DMS153 treated with DMSO at 0.1 percent for 48 hours (cell line): ENCODE measurements around the gene HPGD.
A peak's percentile ranks its signal among the peaks of the same experiment; 100 is the strongest.

Source experiments
- DNase-seq: peaks from one replicate; lab custom pipeline; 2025; ENCODE audit not compliant: unreplicated experiment; lab: John Stamatoyannopoulos, UW

HPGD gene

GRCh38 chr4:174522183-174523024 lies at the start of gene HPGD:
Gene HPGD (minus strand): TSS chr4:174522488. CDS start chr4:174522451, 37 bp downstream.
- DNase-seq: peak; percentile 30

GRCh38 chr4:174564529-174564928 lies 42.2 kb upstream of the HPGD start:
- DNase-seq: no peak

- DNase-seq: no peak
These were observed 41.1 kb upstream of the HPGD start for GRCh38 chr4:174563399-174563798.

GRCh38 chr4:174561560-174561959 lies 39.3 kb upstream of the HPGD start:
- peak; percentile 27 for DNase-seq

GRCh38 chr4:174559894-174560293 lies 37.6 kb upstream of the HPGD start:
- no peak for DNase-seq

- no peak for DNase-seq
These were observed 33.7 kb upstream of the HPGD start for GRCh38 chr4:174555789-174556630.

GRCh38 chr4:174554231-174554728 lies 32.0 kb upstream of the HPGD start:
- no peak for DNase-seq

GRCh38 chr4:174553828-174554227 lies 31.5 kb upstream of the HPGD start:
- DNase-seq: no peak

- DNase-seq: no peak
These were observed 30.7 kb upstream of the HPGD start for GRCh38 chr4:174553031-174553430.

- DNase-seq: no peak
These were observed 28.3 kb upstream of the HPGD start for GRCh38 chr4:174550541-174550940.

- no peak for DNase-seq
These were observed 27.4 kb upstream of the HPGD start for GRCh38 chr4:174549721-174550120.

- DNase-seq: no peak
These were observed 23.0 kb upstream of the HPGD start for GRCh38 chr4:174545268-174545667.

GRCh38 chr4:174544496-174544895 lies 22.2 kb upstream of the HPGD start:
- no peak for DNase-seq

- DNase-seq: no peak
These were observed 17.9 kb upstream of the HPGD start for GRCh38 chr4:174540175-174540574.

- no peak for DNase-seq
These were observed 17.3 kb upstream of the HPGD start for GRCh38 chr4:174539571-174539970.

- no peak for DNase-seq
These were observed 16.6 kb upstream of the HPGD start for GRCh38 chr4:174538876-174539250.

GRCh38 chr4:174538123-174538875 lies 16.0 kb upstream of the HPGD start:
- no peak for DNase-seq

GRCh38 chr4:174537634-174538033 lies 15.3 kb upstream of the HPGD start:
- no peak for DNase-seq

GRCh38 chr4:174534461-174534860 lies 12.2 kb upstream of the HPGD start:
- DNase-seq: no peak

GRCh38 chr4:174532445-174532844 lies 10.2 kb upstream of the HPGD start:
- DNase-seq: no peak

GRCh38 chr4:174531486-174531885 lies 9.2 kb upstream of the HPGD start:
- DNase-seq: no peak
